ENCODE data around the gene CFAP52.

- no peak for TF ChIP-seq CTCF (IDR thresholded peaks at IDR 0.05)
- TF ChIP-seq POLR2AphosphoS5 (IDR thresholded peaks at IDR 0.05), result no peak
Measured at GRCh38 chr17:9646546-9646885, 70.1 kb downstream of the CFAP52 start.

All from prostate gland (tissue), 2 donors.